Esophagus squamous epithelium (tissue), 4 donors: ENCODE results near the gene IL18R1.

ENCODE experiments used
- POLR2A ChIP-seq, 4 donors: fragments of 450-650 bp; IDR thresholded peaks; one replicate each; pipeline ENCODE4 v1.6.1; 2017; ENCODE audit warnings: antibody characterized with exemption in 4 of 4, mild to moderate bottlenecking in 4 of 4, moderate library complexity in 3 of 4
- TF ChIP-seq, protein P1 (sequence below), 6 experiments: fragments of 450-650 bp in 4 of 6; fragments of 200-600 bp in 2 of 6; sonication (generic) in 2 of 6; IDR thresholded peaks; one replicate each; pipeline ENCODE4 v1.5.1; 2016 to 2019; ENCODE audit warnings: antibody characterized with exemption in 6 of 6, mild to moderate bottlenecking in 4 of 6, moderate library complexity in 4 of 6

DNA sequence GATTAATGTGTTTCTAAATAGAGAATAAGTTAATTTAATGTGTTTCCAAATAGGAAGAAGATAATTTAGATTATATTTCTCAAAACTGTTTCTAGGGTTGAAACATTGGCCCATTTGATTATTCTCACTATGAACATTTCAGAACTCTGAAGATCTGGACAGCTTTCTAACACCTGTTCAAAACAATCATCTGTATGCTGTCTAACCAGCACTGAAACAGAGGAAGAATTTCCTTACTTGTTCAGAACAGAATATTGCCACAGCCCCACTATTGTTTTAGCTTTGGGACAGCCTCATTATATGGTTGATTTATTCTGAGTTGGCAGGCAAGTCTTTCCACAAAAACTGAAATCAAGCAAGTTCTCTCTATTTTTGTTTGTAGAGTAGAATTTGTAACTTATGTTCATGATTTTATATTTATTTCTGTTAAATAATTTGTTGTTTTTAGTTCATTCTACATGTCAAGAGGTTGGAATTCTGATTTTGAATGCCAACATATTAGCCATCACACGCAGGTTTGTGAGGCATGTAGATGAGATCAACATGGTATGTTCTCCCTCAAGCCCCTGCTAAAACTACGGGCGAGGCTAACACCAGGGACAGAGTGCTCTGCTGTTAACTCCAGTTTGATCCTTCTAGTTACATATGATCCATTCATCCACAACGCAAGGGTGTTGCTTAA lies 78.5 kb downstream of the IL18R1 start:
- TF ChIP-seq, protein P1, sequence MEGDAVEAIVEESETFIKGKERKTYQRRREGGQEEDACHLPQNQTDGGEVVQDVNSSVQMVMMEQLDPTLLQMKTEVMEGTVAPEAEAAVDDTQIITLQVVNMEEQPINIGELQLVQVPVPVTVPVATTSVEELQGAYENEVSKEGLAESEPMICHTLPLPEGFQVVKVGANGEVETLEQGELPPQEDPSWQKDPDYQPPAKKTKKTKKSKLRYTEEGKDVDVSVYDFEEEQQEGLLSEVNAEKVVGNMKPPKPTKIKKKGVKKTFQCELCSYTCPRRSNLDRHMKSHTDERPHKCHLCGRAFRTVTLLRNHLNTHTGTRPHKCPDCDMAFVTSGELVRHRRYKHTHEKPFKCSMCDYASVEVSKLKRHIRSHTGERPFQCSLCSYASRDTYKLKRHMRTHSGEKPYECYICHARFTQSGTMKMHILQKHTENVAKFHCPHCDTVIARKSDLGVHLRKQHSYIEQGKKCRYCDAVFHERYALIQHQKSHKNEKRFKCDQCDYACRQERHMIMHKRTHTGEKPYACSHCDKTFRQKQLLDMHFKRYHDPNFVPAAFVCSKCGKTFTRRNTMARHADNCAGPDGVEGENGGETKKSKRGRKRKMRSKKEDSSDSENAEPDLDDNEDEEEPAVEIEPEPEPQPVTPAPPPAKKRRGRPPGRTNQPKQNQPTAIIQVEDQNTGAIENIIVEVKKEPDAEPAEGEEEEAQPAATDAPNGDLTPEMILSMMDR (IDR thresholded peaks at IDR 0.05): no peak
- no peak for TF ChIP-seq POLR2A (IDR thresholded peaks at IDR 0.05)
